GM19463 (cell line): ENCODE results near the gene GLYATL3.

Source experiments
- ATAC-seq: cut with Tn5 transposase; IDR thresholded peaks from one replicate; pipeline ENCODE4 v1.9.1; 2021; ENCODE audit warnings: mild to moderate bottlenecking, moderate library complexity; ENCODE audit not compliant: unreplicated experiment

GLYATL3 gene

DNA sequence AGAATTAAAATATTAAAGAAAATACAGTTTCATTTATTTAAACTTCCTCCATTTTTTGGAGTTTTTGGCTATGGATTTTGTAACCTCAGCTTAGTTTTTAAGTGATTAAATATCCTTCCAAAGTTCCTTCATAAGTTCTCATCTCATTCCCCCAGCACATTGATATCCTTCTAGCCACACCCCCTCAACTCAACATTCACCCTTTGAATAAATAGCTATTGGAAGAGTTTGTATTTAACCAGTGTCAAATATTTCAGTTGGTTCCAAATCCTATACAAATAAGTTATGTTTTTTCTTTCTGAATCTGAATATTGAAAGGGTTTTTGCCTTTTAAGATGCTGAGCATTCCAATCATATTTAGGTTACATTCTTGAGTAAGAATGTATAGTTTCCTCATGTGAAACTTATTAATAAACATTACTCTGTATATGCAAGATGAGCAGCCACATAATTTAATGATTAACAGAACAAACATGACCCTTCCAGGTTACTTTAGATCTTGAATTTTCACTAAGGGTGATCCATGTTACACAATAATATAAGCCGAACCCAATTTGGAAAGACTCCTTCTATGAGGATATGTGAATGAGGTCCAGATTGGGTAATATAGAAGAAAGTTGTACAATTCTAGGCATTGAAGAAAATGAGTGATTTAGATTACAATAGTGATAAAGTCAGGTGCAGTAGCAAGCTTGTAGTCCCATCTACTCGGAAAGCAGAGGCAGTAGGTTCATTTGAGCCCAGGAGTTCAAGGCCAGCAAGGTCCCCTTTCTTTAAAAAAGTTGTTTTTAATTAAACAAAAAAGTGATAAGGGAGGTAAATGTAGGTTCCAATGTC, 13.6 kb downstream of the GLYATL3 start:
- ATAC-seq, result no peak

DNA sequence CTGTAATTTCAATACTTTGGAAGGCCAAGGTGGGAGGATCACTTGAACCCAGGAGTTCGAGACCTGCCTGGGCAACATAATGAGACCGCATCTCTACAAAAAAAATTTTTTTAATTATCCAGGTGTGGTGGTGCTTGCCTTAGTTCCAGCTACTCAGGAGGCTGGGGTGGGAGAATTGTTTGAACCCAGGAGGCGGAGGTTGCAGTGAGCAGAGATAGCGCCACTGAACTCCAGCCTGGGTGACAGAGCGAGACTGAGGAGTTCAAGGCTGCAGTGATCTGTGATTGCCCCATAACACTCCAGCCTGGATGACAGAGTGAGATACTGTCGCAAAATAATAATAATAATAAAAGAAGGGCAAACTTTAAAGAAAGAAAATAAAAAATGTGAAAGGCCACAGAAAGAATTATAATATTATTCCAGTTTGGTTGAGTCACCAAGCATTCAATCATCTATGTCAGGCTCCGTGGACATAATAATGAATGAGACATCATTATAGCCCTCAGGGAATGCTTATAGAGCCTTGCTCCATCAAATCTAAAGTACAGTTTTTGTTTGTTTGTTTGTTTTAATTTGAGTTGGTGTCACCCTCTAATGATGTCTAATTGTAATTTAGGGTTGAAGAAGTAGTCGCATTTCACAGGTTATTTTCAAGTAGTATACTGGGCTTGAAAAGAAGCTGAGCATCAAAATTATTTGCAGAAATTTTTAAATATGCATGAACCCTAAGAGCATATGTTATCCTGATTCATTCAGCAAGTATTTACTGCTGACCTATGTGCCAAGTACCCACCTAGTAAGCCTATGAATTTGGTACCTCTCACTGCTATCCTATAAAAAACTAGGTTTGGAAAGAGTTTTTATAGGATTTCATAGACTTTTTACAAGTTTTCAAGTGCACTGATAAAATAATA, 15.1 kb downstream of the GLYATL3 start:
- ATAC-seq, result no peak

DNA sequence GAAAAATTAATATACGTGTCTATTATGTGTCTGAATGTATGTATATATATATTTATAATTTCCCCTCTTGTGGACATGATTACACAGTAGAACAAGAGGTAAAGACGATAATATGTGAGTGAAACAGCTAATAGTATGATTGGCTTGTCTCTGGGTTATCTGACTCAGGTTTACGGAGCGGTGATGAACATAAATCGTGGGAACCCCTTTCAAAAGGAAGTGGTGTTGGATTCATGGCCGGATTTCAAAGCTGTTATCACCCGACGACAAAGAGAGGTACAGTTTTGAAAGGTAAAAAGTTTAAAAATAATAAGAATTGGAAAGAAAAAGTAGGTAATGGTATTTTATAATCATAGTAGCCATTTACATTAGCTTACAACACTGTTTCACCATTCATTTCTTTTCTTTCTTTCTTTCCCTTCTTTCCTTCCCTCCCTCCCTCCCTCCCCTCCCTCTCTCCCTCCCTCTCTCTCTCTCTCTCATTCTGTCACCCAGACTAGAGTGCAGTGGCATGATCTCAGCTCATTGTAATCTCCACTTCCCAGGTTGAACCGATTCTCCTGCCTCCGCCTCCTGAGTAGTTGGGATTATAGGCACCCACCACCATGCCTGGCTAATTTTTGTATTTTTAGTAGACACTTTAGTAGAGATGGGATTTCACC, 15.9 kb downstream of the GLYATL3 start:
- no peak for ATAC-seq

DNA sequence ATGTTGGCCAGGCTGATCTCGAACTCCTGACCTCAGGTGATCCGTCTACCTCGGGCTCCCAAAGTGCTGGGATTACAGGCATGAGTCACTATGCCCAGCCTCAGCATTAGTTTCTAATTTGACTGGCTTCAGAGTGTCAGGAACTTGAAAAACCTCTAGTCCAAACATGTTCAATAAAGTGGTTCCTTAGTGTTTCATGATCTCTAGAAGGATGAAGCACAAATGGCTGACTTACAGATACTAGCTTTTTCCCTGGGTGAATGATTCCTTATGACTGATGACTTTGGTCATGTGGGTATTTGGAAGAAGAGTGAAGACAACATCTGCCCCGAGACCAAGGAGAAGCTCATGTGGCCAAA, 16.4 kb downstream of the GLYATL3 start:
- no peak for ATAC-seq

DNA sequence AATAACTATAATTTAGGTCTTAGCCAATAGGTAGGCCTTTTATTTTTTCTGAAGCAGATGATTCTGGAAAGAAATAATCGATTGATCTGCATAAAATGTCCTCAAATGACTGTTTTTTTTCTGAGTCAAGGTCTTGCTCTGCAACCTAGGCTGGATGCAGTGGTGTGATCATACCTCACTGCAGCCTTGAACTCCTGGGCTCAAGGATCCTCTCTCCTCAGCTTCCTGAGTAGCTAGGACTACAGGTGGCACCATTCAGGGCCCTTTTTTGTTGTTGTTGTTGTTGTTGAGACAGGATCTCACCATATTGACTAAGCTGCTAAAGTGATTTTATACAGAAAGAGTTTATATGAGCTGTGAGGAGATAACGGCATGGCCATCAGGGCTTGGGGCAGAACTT, 18.2 kb downstream of the GLYATL3 start:
- ATAC-seq, result no peak

GRCh38 chr6:49519660-49520059, 19.9 kb downstream of the GLYATL3 start:
- ATAC-seq, result peak; percentile 96

DNA sequence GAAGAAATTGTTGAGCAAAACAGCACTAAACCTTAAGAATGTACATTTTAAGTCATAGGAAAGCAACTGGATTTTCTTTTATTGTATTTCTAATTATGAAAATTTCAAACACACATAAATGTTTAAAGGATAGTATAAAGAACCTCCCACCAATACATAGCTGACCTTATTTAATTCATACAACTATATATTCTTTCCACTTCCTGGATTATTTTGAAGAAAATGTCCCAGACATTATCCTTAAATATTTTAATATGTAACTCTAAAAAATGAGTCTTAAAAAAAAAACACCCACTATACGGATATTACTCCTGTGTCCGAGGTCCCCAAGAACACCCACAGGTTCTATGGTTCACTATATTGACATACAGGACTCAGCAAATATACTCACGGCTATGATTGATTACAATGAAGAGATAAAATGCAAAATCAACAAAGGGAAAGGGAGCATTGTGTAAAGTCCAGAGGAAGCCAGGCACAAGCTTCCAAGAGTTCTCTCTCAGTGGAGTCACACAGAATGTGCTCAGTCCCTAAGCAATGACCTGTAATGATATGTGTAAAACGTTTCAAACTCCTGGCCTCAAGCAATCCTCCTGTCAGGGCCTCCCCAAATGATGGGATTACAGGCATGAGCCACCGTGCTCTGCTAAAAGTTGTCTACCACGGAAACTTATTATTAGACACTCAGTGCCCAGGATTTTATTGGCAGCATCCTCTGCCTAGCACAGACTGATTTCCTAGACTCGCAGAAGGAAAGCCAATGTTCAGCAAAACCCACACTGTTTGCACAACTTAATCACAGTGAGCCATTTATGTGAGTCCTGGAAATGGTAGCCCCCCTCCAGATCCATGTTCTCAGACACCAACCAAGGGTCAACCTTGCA, 23.2 kb downstream of the GLYATL3 start:
- no peak for ATAC-seq

DNA sequence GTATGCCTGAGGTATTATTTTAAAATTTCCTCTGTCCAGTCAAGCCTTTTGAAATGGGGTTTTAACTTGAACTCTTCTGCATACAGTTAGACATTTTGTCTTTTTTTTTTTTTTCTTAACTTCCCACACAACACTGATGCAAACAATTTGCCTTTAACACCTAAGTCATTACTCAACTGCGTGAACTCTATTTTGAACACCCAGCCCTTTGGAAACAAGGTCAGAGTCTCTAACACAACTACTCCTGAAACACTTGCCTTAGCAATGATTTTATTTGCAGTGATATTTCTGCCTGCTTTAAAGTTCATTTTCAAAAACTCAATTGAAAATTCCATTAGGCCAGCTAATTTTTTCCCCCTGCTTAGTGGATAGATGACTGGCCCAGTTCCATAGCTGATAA, 24.2 kb downstream of the GLYATL3 start:
- no peak for ATAC-seq

- ATAC-seq, result no peak
Measured at GRCh38 chr6:49524541-49524940, 24.8 kb downstream of the GLYATL3 start.

GRCh38 chr6:49526598-49526997, 26.9 kb downstream of the GLYATL3 start:
- no peak for ATAC-seq

GRCh38 chr6:49527320-49527719, 27.6 kb downstream of the GLYATL3 start:
- no peak for ATAC-seq

GRCh38 chr6:49528571-49528970, 28.8 kb downstream of the GLYATL3 start:
- ATAC-seq, result no peak

GRCh38 chr6:49530141-49530776, 30.5 kb downstream of the GLYATL3 start:
- no peak for ATAC-seq

DNA sequence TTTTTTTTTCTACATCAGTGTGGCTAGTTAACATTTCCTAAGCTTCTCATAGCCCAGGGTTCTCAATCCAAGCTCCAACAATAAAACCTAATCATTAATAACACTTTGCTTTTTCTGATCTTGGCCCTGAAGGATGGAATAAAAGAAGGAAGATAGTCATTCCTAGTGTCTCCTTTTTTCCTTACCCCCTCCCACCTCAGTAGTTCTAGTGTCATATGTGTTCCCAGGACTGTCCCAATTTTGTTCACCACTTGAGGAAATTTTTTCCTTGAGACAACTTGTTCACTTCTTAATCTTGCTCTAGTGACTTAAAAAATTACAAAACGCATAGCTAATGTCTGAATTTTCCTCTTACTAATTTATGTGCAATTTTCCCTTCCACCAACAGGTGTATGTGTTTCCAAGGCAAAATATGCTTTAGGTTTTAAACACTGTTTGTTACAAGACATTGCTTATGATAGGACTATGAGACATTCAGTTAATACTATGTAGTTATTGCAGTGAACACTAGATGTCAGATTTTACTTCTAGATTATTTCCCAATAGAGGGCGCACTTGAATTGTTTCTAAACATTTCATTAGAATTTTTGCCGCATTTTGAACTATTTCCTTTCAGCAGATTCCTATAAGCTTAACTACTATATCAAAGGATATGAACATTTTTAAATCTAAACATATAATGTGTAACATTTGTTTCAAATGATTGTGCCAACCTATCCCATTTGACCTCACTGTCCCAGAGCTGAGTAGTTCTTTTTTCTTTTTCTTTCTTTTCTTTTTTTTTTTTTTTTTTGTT, 32.2 kb downstream of the GLYATL3 start:
- ATAC-seq, result peak; percentile 88

DNA sequence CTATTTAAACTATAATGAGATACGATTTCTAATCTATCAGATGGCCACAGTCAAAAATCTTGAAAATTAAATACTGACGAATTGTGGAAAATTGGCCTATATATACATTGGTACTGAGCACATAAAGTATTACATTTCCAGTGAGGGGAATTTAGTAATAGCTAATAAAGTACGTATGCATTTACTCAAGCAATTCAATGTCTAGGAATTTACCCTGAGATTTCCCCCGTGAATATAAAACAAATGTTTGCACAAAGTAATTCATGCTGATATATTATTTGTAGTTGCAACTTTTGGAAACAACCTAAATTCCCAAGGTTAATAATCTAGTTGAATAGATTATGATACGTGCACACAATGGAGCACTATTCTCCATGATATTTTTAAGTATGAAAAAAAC, 36.1 kb downstream of the GLYATL3 start:
- ATAC-seq, result no peak

DNA sequence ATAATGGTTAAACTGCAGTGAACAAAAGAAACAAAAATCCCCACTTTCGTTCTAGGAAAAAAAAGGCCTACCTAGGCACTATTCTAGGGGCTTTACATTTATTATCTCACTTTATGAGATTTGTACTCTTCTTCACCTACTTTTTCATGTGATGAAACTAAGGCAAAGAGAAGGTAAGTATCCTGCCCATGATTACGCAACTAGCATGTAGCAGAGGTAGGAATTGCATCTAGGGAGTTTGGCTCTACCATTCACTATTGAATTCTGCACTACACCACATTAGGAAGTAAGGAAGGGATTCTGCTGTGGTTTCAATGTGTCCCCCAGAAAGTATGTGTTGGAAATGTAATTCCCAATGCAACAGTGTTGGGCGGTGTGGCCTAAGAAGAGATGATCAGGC, 39.4 kb downstream of the GLYATL3 start:
- no peak for ATAC-seq

GRCh38 chr6:49540614-49541013, 40.9 kb downstream of the GLYATL3 start:
- no peak for ATAC-seq

DNA sequence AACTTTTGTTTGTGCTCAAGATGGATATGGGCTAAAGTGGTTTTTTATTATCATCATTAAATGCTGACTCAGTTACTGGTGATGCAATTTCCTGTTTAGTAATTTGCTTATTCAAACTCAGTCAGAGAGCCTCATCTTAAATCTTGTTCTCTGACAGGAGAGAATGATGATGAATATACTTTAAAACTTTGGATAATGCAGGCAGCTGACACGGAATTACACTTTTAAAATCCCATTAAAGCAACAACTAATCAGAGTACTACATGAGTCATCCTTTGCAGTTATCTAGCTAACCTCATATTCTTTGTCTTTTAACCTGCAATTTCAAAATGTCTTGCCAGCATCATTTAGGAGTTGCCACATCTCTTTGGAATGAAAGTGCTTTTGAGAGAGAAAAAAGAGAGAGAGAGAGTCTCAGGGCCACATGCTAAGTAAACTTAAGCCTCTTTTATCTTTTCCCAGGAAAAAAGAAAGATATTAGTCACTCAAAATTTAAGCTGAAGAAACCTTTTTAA, 41.5 kb downstream of the GLYATL3 start:
- ATAC-seq, result no peak

DNA sequence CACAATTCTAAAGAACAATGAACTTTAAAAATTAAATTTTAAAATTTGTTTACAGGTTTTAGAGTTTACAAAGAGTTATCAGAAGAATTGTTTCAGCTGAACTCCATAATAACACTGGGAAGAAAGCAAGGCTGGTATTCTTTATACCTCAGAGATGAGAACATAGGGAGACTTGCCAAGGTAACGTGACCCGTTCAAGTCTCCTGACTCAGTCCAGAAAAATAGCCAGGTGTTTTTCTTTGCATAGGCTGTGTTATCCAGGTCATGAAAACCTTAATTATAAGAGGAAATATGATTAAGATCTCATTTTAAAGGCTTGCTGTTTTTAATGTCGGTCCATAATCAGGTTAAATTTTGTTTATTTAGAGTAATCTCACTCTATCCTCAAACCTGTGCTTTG, 42.2 kb downstream of the GLYATL3 start:
- ATAC-seq, result no peak
